ENCODE data around the gene AP3S2.

GRCh38 chr15:89885611-89886010 is 8.2 kb downstream of the AP3S2 start:
- TF ChIP-seq CTCF (IDR thresholded peaks at IDR 0.05) (no peak), POLR2A (IDR thresholded peaks at IDR 0.05) (no peak)

All from esophagus squamous epithelium (tissue), 4 donors.